Esophagus squamous epithelium (tissue), 4 donors: ENCODE results near the gene PTPN1.

ENCODE experiments used
- POLR2A ChIP-seq, 4 donors: fragments of 450-650 bp; IDR thresholded peaks; one replicate each; pipeline ENCODE4 v1.6.1; 2017; ENCODE audit warnings: antibody characterized with exemption in 4 of 4, mild to moderate bottlenecking in 4 of 4, moderate library complexity in 3 of 4
- TF ChIP-seq, protein P1 (sequence below), 6 experiments: fragments of 450-650 bp in 4 of 6; fragments of 200-600 bp in 2 of 6; sonication (generic) in 2 of 6; IDR thresholded peaks; one replicate each; pipeline ENCODE4 v1.5.1; 2016 to 2019; ENCODE audit warnings: antibody characterized with exemption in 6 of 6, mild to moderate bottlenecking in 4 of 6, moderate library complexity in 4 of 6

GRCh38 chr20:50582591-50583234 is 72.5 kb downstream of the PTPN1 start:
- TF ChIP-seq, protein P1, sequence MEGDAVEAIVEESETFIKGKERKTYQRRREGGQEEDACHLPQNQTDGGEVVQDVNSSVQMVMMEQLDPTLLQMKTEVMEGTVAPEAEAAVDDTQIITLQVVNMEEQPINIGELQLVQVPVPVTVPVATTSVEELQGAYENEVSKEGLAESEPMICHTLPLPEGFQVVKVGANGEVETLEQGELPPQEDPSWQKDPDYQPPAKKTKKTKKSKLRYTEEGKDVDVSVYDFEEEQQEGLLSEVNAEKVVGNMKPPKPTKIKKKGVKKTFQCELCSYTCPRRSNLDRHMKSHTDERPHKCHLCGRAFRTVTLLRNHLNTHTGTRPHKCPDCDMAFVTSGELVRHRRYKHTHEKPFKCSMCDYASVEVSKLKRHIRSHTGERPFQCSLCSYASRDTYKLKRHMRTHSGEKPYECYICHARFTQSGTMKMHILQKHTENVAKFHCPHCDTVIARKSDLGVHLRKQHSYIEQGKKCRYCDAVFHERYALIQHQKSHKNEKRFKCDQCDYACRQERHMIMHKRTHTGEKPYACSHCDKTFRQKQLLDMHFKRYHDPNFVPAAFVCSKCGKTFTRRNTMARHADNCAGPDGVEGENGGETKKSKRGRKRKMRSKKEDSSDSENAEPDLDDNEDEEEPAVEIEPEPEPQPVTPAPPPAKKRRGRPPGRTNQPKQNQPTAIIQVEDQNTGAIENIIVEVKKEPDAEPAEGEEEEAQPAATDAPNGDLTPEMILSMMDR (IDR thresholded peaks at IDR 0.05), result no peak
- TF ChIP-seq POLR2A (IDR thresholded peaks at IDR 0.05), result no peak
